Ascending aorta (tissue), 2 donors: ENCODE measurements around the gene GCHFR. TPM values are rescaled to one million over a fixed set of nuclear protein-coding genes. Genes with fewer than 3 reads are reported as not detected.

Experiments
- DNase-seq, 2 donors: peaks; one replicate each; pipeline ENCODE4 v3.0.0-alpha.2; 2019; ENCODE audit warnings: low spot score in 2 of 2
- H3K27ac ChIP-seq, 2 donors: fragments of 200-600 bp; sonication (generic); one replicate each; pipeline ENCODE4 v1.5.1; 2016 to 2017; ENCODE audit warnings: mild to moderate bottlenecking in 1 of 2
- H3K27me3 ChIP-seq: fragments of 200-600 bp; sonication (generic); one replicate; pipeline ENCODE4 v1.5.1; 2017
- H3K36me3 ChIP-seq, 2 donors: fragments of 200-600 bp; sonication (generic); one replicate each; pipeline ENCODE4 v1.5.1; 2016
- H3K4me1 ChIP-seq, 2 donors: fragments of 200-600 bp; sonication (generic); one replicate each; pipeline ENCODE4 v1.5.1; 2016 to 2017; ENCODE audit warnings: mild to moderate bottlenecking in 1 of 2
- H3K4me3 ChIP-seq, 2 donors: fragments of 200-600 bp; sonication (generic); one replicate each; pipeline ENCODE4 v1.5.1; 2016 to 2017; ENCODE audit warnings: mild to moderate bottlenecking in 1 of 2
- H3K9me3 ChIP-seq, 2 donors: fragments of 200-600 bp; sonication (generic); one replicate each; pipeline ENCODE4 v1.5.1; 2016
- intact Hi-C: fragments of 100-400 bp; cut with DNase I; formaldehyde crosslinking; loops from one replicate; pipeline ENCODE4 v1.15.1; 2023
- total RNA-seq: library from RNA; depleted of rRNA; stranded (reverse); fragments of >200 nt; gene quantifications from one replicate; pipeline ENCODE4 v1.1.0, GENCODE V29; 2016
- TF ChIP-seq, protein P1 (sequence below), 3 experiments: fragments of 200-600 bp in 2 of 3; fragments of 450-650 bp in 1 of 3; sonication (generic) in 2 of 3; IDR thresholded peaks; one replicate each; pipeline ENCODE4 v1.5.1; 2016 to 2019; ENCODE audit warnings: antibody characterized with exemption in 3 of 3, mild to moderate bottlenecking in 1 of 3, moderate library complexity in 1 of 3

Gene GCHFR
- total RNA-seq, 1 donor from 2014 or later: 26.4 TPM

DNA sequence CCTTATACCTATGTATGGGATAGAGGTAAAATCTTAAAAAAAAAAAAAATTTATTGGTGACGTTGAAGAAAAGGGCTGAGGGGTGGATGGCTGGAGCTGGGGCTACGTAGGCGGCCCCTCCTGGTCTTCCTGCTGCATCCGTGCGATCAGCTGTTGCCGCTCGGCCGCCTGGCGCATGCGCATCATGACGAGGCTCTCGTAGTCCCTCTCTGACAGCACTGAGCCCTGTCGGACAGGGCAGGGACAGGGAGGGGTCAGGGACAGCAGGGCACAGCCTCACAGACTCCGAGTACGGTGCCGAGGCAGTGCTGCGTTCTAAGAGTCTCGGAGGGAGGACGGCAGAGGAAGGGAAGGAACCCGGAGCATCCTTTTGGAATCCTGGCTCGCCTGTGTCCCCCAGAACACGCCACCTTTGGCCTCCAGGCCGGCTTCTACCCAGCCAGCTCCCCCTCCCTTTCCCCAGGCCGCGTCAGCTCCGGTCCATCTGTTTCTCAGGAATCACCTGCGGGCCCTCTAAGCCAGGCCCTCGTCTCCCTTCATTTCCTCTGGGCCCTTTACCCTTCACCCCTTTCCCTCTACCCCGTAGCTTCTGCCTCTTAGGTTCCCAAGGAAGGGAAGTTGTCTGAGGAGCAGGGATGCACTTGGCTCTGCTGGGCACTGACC is 4.1 kb downstream of the GCHFR start:
- TF ChIP-seq, protein P1, sequence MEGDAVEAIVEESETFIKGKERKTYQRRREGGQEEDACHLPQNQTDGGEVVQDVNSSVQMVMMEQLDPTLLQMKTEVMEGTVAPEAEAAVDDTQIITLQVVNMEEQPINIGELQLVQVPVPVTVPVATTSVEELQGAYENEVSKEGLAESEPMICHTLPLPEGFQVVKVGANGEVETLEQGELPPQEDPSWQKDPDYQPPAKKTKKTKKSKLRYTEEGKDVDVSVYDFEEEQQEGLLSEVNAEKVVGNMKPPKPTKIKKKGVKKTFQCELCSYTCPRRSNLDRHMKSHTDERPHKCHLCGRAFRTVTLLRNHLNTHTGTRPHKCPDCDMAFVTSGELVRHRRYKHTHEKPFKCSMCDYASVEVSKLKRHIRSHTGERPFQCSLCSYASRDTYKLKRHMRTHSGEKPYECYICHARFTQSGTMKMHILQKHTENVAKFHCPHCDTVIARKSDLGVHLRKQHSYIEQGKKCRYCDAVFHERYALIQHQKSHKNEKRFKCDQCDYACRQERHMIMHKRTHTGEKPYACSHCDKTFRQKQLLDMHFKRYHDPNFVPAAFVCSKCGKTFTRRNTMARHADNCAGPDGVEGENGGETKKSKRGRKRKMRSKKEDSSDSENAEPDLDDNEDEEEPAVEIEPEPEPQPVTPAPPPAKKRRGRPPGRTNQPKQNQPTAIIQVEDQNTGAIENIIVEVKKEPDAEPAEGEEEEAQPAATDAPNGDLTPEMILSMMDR (IDR thresholded peaks at IDR 0.05): no peak
- Histone ChIP-seq H3K27ac (peak overlapping the region in 1 of 2 donors; percentile 18), H3K4me1 (peaks cover 5 to 16% of the 10 kb centered on the region in 2 donors)

DNA sequence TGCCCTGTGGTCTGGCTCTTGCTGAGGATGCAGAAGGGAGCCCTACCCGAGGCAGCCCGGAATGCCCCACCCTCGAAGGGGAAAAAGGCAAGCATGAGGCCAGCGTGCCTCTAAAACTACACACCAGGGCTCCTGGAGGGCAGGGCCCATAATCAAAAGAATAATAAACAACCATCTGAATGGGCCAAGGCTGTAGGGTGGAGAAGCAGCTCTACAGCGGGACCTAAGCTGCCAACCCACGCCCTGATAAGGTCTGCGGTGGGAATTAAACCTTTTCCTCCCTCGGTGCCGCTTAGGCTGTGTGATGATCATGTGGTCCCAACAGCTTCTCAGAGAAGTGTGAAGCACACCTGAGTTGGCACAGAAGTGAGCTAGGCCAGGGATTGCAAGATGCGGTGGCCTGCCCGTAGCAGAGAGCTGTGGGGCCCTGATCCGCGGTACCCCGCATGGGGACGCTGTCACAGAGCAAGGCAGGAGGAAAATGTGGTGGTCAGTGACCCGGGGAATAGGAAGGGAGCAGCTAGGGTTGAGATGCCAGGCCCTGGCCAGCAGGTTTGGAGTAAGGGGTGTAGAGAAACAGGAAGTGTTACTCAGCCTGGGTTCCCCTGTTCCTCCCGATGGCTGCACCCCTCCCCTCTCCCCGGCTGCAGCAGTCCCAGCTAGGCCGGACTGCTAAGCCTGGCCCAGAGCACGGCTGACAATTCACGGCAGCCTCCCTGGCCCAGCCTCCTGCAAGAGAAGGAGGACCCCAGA is 4.8 kb downstream of the GCHFR start:
- Histone ChIP-seq H3K36me3 (peaks cover 11 to 37% of the 10 kb centered on the region in 2 donors), H3K4me3 (no peak overlapping the region), H3K27me3 (no peaks in the 10 kb centered on the region), H3K27ac (peak overlapping the region; percentile 12 to 18), H3K4me1 (peaks cover 5 to 16% of the 10 kb centered on the region in 2 donors), H3K9me3 (no peaks in the 10 kb centered on the region)
- DNase-seq: no peak
- TF ChIP-seq, protein P1 (IDR thresholded peaks at IDR 0.05): no peak
- intact Hi-C loops: no loop called here

More for the DNA sequence above, 4.1 kb downstream of the GCHFR start:
- no peaks in the 10 kb centered on the region for H3K9me3 ChIP-seq
- DNase-seq: no peak
- peaks cover 11 to 30% of the 10 kb centered on the region in 2 donors for H3K36me3 ChIP-seq
- intact Hi-C loops: no loop called here
- no peaks in the 10 kb centered on the region for H3K27me3 ChIP-seq
- no peak overlapping the region for H3K4me3 ChIP-seq

DNA sequence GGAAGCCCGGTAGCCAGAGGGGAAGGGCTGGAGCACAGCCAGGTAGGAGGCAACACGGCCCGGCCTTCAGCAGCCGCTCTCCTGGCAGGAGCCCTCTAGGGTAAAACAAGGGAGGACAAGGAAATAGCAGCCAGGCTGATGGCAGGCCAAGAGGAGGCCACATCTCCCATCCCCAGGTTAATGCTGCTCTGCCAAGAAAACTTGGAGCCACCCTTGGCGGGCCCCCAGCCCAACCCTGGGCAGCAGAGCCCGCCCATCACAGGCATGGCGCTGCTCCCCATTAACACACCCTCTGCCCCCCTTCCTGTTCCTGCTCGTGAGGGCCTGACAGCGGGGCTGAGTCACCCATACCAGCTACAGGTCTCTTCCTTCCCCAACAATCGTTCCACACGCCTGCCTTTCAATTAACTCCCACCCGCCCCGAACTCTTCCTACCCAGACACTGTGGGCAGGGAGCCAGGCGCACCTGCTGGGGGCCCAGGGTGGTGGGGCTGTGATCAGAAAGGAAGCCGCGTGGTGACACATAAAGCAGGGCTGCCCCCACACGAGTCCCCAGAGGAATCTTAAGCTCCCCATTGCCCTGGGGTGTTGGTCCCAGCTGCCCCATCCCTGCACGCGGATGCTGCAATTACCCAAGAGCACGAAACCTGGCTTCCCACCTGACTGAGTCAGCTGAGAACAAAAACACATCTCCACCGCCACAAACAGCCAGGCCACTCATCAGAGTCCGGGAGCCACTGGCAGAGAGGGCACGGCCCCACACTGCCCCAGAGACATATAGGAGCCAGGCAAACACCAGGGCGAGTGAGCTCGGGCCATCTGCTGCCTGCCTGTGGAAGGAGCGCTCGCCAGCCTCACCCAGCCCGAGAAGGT is 5.6 kb downstream of the GCHFR start, which contains the start of gene C15orf62:
Gene C15orf62, plus strand, starts transcription at position 707 of the 873 bp plus-strand sequence. CDS start 516 bp downstream, outside the sequence.
- Histone ChIP-seq H3K27me3 (no peaks in the 10 kb centered on the region), H3K4me1 (peaks cover 3 to 16% of the 10 kb centered on the region in 2 donors), H3K4me3 (no peak within 1 kb of the TSS), H3K36me3 (peaks cover 16 to 45% of the 10 kb centered on the region in 2 donors), H3K27ac (peak within 1 kb of the TSS; percentile 12 to 18), H3K9me3 (no peaks in the 10 kb centered on the region)
- TF ChIP-seq, protein P1 (IDR thresholded peaks at IDR 0.05): no peak
- peak in 1 of 2 donors; percentile 65 for DNase-seq
- intact Hi-C loops: no loop called here

DNA sequence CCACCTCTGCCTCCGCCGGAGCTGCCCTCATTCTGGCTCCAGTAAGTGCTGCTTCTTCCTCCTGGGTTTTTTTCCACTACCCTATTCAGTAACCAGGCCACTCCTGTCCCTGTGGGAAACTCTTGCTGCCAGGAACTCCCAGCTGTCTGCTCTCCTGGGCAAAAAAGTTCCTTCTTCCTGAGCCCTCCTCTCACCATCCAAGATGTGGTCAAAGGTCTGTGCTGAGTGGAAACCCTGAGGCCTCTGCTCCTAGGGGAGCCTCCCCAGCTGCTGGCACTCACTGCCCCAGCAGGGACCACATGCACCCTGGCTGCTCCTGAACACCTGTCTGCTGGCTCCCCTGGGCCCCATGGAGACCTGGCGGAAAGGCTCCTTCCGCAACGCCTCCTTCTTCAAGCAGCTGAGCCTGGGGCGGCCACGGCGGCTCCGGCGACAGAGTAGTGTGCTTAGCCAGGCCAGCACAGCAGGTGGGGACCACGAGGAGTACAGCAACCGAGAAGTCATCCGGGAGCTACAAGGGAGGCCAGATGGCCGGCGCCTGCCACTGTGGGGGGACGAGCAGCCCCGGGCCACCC is 6.4 kb downstream of the GCHFR start:
- DNase-seq: no peak
- Histone ChIP-seq H3K4me3 (no peak overlapping the region), H3K27ac (no peak overlapping the region), H3K36me3 (peaks cover 23 to 52% of the 10 kb centered on the region in 2 donors), H3K27me3 (no peaks in the 10 kb centered on the region), H3K9me3 (no peaks in the 10 kb centered on the region), H3K4me1 (peaks cover 0 to 13% of the 10 kb centered on the region in 2 donors)
- TF ChIP-seq, protein P1 (IDR thresholded peaks at IDR 0.05): no peak
- intact Hi-C loops: no loop called here

DNA sequence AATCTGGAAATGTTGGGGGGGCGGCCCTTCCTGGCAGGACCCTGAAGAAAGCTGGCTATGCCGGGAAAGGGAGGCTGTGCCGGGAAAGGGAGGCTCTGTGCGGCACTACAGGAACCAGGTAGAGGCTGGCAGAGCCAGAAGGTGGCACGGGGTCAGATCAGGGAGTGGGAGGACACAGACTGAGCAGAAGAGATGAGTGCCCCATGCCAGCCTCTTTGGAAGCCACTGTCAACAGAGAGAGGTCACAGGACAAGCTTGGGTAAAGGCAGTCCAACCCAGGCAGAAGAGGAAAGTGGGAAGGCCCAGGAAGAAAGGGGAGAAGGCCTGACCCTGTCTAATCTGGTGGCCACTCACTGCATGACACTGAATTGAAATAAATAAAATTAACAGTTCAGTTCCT is 7.4 kb downstream of the GCHFR start:
- Histone ChIP-seq H3K9me3 (no peaks in the 10 kb centered on the region), H3K4me3 (no peak overlapping the region), H3K36me3 (peaks cover 33 to 60% of the 10 kb centered on the region in 2 donors), H3K4me1 (peaks cover 0 to 5% of the 10 kb centered on the region in 2 donors), H3K27me3 (no peaks in the 10 kb centered on the region), H3K27ac (no peak overlapping the region)
- TF ChIP-seq, protein P1 (IDR thresholded peaks at IDR 0.05): no peak
- intact Hi-C loops: no loop called here
- DNase-seq: no peak
